Liver (tissue), 9 donors: ENCODE data around the gene SLC24A4. TPM values are rescaled to one million over a fixed set of nuclear protein-coding genes. Genes with fewer than 3 reads are reported as not detected.
A peak's percentile ranks its signal among the peaks of the same experiment; 100 is the strongest.

Experiments
- DNase-seq: peaks from one replicate; pipeline ENCODE4 v3.0.0-alpha.2; 2017; ENCODE audit warnings: low spot score
- H3K27ac ChIP-seq, 2 donors: one replicate each; pipeline ENCODE4 v1.7.0; 2013; ENCODE audit warnings: inconsistent platforms in 2 of 2, low read length in 2 of 2, control low read depth in 1 of 2, low read depth in 1 of 2, mild to moderate bottlenecking in 1 of 2
- H3K27me3 ChIP-seq, 4 donors: one replicate each; pipeline versions ENCODE4 v1.6.1 to v1.7.0; 2013; ENCODE audit warnings: low read length in 3 of 4, inconsistent platforms in 1 of 4, mild to moderate bottlenecking in 1 of 4, moderate library complexity in 1 of 4; ENCODE audit not compliant: control insufficient read depth in 4 of 4, insufficient read depth in 4 of 4
- H3K36me3 ChIP-seq, 4 donors: one replicate each; pipeline versions ENCODE4 v1.6.1 to v1.7.0; 2013; ENCODE audit warnings: low read length in 3 of 4, mild to moderate bottlenecking in 3 of 4, low read depth in 1 of 4, moderate library complexity in 1 of 4; ENCODE audit not compliant: control insufficient read depth in 4 of 4, insufficient read depth in 3 of 4
- H3K4me1 ChIP-seq, 4 donors: one replicate each; pipeline versions ENCODE4 v1.6.1 to v1.7.0; 2013; ENCODE audit warnings: low read length in 3 of 4, mild to moderate bottlenecking in 3 of 4, moderate library complexity in 1 of 4; ENCODE audit not compliant: control insufficient read depth in 4 of 4, insufficient read depth in 4 of 4
- H3K4me3 ChIP-seq, 3 donors: one replicate each; pipeline versions ENCODE4 v1.6.1 to v1.7.0; 2013; ENCODE audit warnings: low read length in 3 of 3, control low read depth in 1 of 3, low read depth in 1 of 3, mild to moderate bottlenecking in 1 of 3
- H3K9ac ChIP-seq, 2 donors: one replicate each; pipeline ENCODE4 v1.7.0; 2013; ENCODE audit warnings: low read length in 2 of 2, mild to moderate bottlenecking in 2 of 2, moderate library complexity in 2 of 2, control low read depth in 1 of 2, low read depth in 1 of 2
- H3K9me3 ChIP-seq, 4 donors: one replicate each; pipeline versions ENCODE4 v1.6.1 to v1.7.0; 2013; ENCODE audit warnings: low read length in 3 of 4; ENCODE audit not compliant: control insufficient read depth in 4 of 4
- ATF3 ChIP-seq: IDR thresholded peaks from 2 replicates; pipeline ENCODE4 v1.6.1; 2016; ENCODE audit warnings: antibody characterized with exemption
- CTCF ChIP-seq: fragments of 150-350 bp; IDR thresholded peaks from 2 replicates; pipeline ENCODE4 v1.5.1; 2017; ENCODE audit warnings: improper control_type of control experiment, low read depth, low read length; ENCODE audit not compliant: missing input control
- EGR1 ChIP-seq, 2 donors: IDR thresholded peaks; 2 replicates each; pipeline ENCODE4 v1.6.1; 2016 to 2018; ENCODE audit warnings: antibody characterized with exemption in 2 of 2, low read depth in 2 of 2
- FOXA1 ChIP-seq: IDR thresholded peaks from 2 replicates; pipeline ENCODE4 v1.6.1; 2016; ENCODE audit warnings: antibody characterized with exemption
- FOXA2 ChIP-seq: IDR thresholded peaks from 2 replicates; pipeline ENCODE4 v1.6.1; 2016; ENCODE audit warnings: antibody characterized with exemption
- GABPA ChIP-seq, 2 donors: IDR thresholded peaks in 1 of 2; conservative IDR thresholded peaks in 1 of 2; 2 replicates each; pipeline ENCODE4 v1.6.1; 2016; ENCODE audit warnings: antibody characterized with exemption in 2 of 2, mild to moderate bottlenecking in 1 of 2, moderate library complexity in 1 of 2
- HNF4A ChIP-seq, 2 donors: conservative IDR thresholded peaks; 2 replicates each; pipeline ENCODE4 v1.6.1; 2016; ENCODE audit warnings: antibody characterized with exemption in 2 of 2, mild to moderate bottlenecking in 2 of 2
- HNF4G ChIP-seq: IDR thresholded peaks from 2 replicates; pipeline ENCODE4 v1.6.1; 2016; ENCODE audit warnings: antibody characterized with exemption
- JUND ChIP-seq, 2 donors: IDR thresholded peaks; 2 replicates each; pipeline ENCODE4 v1.6.1; 2016; ENCODE audit warnings: antibody characterized with exemption in 2 of 2
- MAX ChIP-seq: IDR thresholded peaks from 2 replicates; pipeline ENCODE4 v1.6.1; 2016; ENCODE audit warnings: antibody characterized with exemption
- NR2F2 ChIP-seq: IDR thresholded peaks from 2 replicates; pipeline ENCODE4 v1.6.1; 2016; ENCODE audit warnings: antibody characterized with exemption
- RAD21 ChIP-seq, 2 donors: IDR thresholded peaks; 2 replicates each; pipeline ENCODE4 v1.6.1; 2016; ENCODE audit warnings: antibody characterized with exemption in 2 of 2, mild to moderate bottlenecking in 2 of 2
- REST ChIP-seq: IDR thresholded peaks from 2 replicates; pipeline ENCODE4 v1.6.1; 2016; ENCODE audit warnings: antibody characterized with exemption, mild to moderate bottlenecking
- RXRA ChIP-seq, 2 donors: IDR thresholded peaks; 2 replicates each; pipeline ENCODE4 v1.6.1; 2017 to 2018; ENCODE audit warnings: antibody characterized with exemption in 2 of 2, mild to moderate bottlenecking in 1 of 2
- SP1 ChIP-seq: IDR thresholded peaks from 2 replicates; pipeline ENCODE4 v1.6.1; 2018; ENCODE audit warnings: antibody characterized with exemption, mild to moderate bottlenecking
- TAF1 ChIP-seq: conservative IDR thresholded peaks from 2 replicates; pipeline ENCODE4 v1.6.1; 2016; ENCODE audit warnings: antibody characterized with exemption, mild to moderate bottlenecking
- YY1 ChIP-seq: IDR thresholded peaks from 2 replicates; pipeline ENCODE4 v1.6.1; 2016; ENCODE audit warnings: antibody characterized with exemption, mild to moderate bottlenecking
- ZBTB33 ChIP-seq: IDR thresholded peaks from 2 replicates; pipeline ENCODE4 v1.6.1; 2016; ENCODE audit warnings: antibody characterized with exemption
- WGBS: extraction: QIAGEN DNeasy Blood & Tissue Kit; methylation state at CpG from one replicate; pipeline ENCODE4 v1.1.7; 2013; 5-methylcytosine and 5-hydroxymethylcytosine counted together
- polyA plus RNA-seq, 2 donors: library from polyadenylated mRNA; stranded (reverse) in 1 of 2; unstranded in 1 of 2; fragments of 200-250 nt in 1 of 2; fragments of >200 nt in 1 of 2; fragmentation: Nextera tagmentation in 1 of 2; extraction: Ambion mirVana in 1 of 2; gene quantifications; one replicate each; pipeline versions ENCODE4 v1.2.1 to v1.2.3, GENCODE V29; 2013 to 2015
- total RNA-seq, 2 donors: library from RNA; depleted of rRNA; stranded (reverse); fragments of >200 nt; gene quantifications; one replicate each; pipeline ENCODE4 v1.2.3, GENCODE V29; 2014
- donor health status: healthy.
- donor health status: healthy.
- donor health status: healthy.
- donor health status: healthy.
- donor health status: healthy.

Gene SLC24A4
- total and polyA plus RNA-seq, 4 donors = 0.06 to 0.23 (median 0.12) TPM

- Histone ChIP-seq H3K27ac (no peak overlapping the region), H3K36me3 (no peaks in the 10 kb centered on the region), H3K4me1 (peaks cover 0 to under 1% (median 0%) of the 10 kb centered on the region in 4 donors), H3K27me3 (no peaks in the 10 kb centered on the region), H3K9ac (no peak overlapping the region), H3K4me3 (no peak overlapping the region), H3K9me3 (no peaks in the 10 kb centered on the region)
- WGBS = 67% methylated on average over 23 of the region's 23 CpGs
- peak; percentile 48 for DNase-seq
- TF ChIP-seq RAD21 (IDR thresholded peaks at IDR 0.05) (peak; percentile 85 to 93), SP1 (no peak), YY1 (no peak), ATF3 (no peak), HNF4G (no peak), MAX (no peak), ZBTB33 (no peak), EGR1 (IDR thresholded peaks at IDR 0.05; ENCODE audit: low read depth in 2 of 2) (no peak), FOXA1 (no peak), GABPA (IDR thresholded peaks at IDR 0.05 in 1 of 2, conservative IDR thresholded peaks at IDR 0.05 in 1 of 2) (no peak), FOXA2 (no peak), RXRA (IDR thresholded peaks at IDR 0.05) (no peak), JUND (IDR thresholded peaks at IDR 0.05) (no peak), HNF4A (conservative IDR thresholded peaks at IDR 0.05) (no peak), CTCF (peak; percentile 62), NR2F2 (peak; percentile 19), TAF1 (no peak), REST (no peak)
Measured at GRCh38 chr14:92456215-92457015, 133.4 kb downstream of the SLC24A4 start.
